Measurements from ENCODE around the gene CYP27C1. TPM values are rescaled to one million over a fixed set of nuclear protein-coding genes. Genes with fewer than 3 reads are reported as not detected.

Gene CYP27C1
- total RNA-seq, 1 donor from 2014 or later: not detected

- no peak for DNase-seq (ENCODE audit: low read depth in 2 of 2)
Observed at GRCh38 chr2:127154396-127154795, 65.7 kb downstream of the CYP27C1 start.

GRCh38 chr2:127153691-127154158 is 66.4 kb downstream of the CYP27C1 start:
- peak; percentile 59 to 94 for DNase-seq (ENCODE audit: low read depth in 2 of 2)

DNA sequence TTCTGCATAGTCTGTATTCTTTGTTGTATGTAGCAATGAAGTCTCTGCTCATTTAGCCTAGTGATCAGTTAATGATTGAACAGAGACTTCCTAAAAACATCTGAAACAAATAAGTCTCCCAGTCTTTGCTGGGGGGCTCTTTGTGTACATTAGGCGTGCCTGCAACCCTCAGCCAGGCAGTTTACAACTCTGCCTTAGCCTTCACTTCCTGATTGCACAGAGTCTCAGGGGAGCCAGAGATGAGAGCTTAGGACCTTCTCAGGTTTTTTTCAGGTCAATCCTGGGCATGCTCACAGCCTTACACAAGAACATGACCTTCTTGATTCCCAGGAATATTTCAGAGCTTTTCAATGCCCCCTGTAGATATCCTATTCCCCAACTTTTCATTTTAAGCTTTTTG is 69.1 kb downstream of the CYP27C1 start:
- DNase-seq (ENCODE audit: low read depth in 2 of 2): no peak

DNA sequence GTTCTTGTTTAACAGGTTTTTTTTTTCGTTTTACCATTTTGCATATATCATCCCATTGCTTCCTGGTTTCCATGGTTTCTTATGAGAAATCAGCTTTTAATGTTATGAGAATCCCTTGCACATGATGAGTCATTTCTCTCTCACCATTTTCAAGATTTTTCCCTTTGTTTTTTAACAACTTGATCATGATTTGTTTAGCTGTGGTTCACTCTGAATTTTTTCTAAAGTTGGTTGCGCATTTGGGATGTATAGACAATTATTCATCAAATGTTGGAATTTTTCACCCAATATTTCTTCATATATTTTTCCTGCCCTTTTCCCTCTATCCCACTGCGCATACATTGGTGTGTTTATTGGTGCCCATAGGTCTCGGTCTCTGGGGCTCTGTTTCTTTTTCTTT is 70.7 kb downstream of the CYP27C1 start:
- DNase-seq (ENCODE audit: low read depth in 2 of 2): peak; percentile 22 to 86

DNA sequence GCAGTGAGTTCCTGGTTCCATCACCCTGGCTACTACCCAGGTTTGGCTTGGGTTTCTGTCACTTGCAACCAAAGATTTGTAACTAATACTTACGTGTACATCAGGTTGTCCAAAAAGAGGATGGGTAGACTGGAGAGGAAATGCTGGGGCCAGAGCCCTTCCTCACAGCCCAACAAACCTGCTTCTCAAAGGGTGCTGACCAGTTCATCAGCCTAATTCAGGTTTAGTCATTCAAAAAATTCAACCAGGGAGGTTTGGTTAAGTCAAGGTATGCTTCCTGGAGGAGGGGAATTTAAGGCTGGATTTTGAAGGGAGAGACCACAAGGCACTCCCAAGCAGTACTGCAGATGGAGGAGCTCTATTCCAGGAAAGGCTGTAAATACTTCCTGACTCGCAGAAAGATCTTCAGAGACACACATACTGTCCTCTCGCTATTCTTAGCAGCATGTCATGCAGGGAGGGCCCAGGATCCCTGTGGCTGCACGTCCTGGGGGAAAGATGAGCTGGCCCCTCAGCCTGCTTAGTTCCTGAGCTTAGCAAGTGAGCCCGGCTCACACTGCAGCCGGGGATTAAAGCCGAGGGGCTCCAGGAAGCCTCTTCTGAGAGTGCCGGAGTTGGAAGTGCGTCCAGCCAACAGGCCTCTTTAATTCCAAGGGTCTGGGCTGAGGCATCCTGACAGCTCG is 73.1 kb downstream of the CYP27C1 start:
- no peak for DNase-seq (ENCODE audit: low read depth in 2 of 2)

DNA sequence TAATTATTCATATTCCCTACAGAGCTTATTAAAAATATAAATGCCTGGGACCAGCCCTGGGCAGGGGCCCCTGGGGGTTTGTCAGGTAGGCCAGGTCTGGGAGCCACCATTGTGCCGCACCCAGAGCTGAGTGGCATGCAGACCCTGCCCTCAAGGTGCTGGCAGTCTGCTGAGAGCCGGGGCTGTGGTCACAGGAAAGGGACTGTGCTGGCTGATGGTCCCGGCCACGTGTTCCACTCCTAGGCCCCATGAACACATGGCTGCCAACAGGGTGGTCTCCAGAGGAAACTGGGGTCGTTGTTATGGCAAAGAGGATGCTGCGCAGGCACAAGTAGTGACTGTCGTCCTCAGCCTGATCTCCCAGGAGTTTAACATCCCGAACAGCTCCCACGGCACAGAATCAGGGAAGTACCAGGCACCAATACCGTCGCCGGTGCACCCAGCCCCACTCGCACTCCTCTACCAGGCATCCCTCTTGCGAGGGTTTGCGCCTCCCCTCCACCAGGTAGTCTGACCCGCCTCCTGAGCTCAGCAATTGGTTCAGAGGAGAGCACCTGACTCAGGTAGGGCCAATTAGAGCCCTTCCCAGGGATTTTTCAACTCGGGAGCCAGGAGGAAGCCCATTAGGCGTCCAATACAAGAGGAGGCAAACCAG is 73.9 kb downstream of the CYP27C1 start:
- no peak for DNase-seq (ENCODE audit: low read depth in 2 of 2)

DNA sequence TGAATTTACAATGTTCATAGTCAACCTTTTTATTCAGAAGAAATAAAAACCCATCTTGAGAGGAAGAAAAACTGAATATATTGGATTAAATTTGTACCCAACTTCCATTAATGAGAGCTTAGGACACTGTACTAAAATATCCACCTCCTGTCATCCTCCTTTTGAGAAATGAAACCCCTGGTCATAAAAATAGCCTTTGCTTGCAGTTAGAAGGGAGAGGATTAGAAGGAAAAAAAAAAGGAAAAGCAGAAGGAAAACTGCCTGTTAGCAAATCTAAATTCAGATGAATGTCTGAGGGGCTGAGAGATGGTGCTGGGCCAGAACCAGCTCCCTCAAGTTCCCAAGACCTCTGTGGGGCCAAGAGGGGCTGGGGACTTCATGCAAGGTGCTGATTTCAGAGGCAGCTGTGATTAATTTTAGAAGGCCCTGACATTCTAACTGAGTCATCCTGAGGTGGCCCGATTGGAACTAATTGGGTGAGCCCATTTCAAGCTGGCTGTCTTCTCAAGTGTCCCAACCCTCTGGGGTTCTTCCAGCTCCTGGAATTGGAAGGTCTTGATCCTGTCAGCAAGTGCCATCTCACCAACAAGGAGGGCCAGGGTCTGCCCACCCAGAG is 74.7 kb downstream of the CYP27C1 start:
- DNase-seq (ENCODE audit: low read depth in 2 of 2): peak in 1 of 2 donors; percentile 37

GRCh38 chr2:127143841-127144782 is 76.0 kb downstream of the CYP27C1 start:
- peak in 1 of 2 donors; percentile 78 for DNase-seq (ENCODE audit: low read depth in 2 of 2)

DNA sequence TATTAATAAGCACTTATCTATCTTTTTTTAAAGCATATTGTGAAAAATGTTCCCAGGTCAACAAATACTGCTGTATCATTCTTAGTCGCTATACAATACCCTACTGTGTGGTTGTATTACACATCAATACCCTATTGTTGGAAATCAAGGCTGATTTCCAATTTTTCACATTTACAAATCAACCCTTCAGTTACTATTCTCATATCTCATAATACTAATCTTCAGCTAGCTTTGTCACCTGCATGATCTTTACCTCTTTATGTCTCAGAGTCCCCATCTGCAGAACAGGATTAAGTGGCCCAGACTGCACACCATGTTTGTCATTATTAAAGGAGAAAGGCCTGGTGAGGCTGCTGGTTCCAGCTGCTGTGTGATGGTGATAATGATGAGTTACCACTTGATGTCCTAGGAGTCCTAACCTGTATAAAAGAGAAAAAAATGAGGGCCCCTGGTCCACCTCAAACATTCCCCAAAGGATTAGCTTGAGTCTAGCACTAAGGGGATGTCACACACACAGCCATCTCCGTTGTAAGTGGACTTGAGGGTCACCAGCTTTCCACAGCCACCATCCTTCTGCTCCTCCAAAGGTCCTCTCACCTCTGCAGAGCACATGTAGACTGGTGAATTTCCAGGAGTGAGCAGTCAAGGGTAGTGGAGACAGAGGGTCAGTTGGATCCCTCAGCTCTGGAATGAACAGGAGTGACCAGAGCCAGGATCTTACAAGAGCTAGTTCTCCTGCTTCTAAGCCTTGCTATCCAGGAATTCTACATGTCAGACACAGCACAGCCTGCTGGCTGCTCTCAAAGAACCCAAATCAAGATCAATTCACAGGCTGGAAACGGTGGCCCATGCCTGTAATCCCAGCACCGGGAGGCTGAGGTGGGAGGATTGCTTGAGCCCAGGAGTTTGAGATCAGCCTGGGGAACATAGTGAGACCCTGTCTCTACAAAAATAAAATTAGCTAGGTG is 77.2 kb downstream of the CYP27C1 start:
- peak in 1 of 2 donors; percentile 16 for DNase-seq (ENCODE audit: low read depth in 2 of 2)

- DNase-seq (ENCODE audit: low read depth in 2 of 2): peak in 1 of 2 donors; percentile 48
Observed at GRCh38 chr2:127140538-127140937, 79.6 kb downstream of the CYP27C1 start.

GRCh38 chr2:127139766-127140165 is 80.3 kb downstream of the CYP27C1 start:
- DNase-seq (ENCODE audit: low read depth in 2 of 2): no peak

GRCh38 chr2:127138281-127138680 is 81.8 kb downstream of the CYP27C1 start:
- no peak for DNase-seq (ENCODE audit: low read depth in 2 of 2)

- DNase-seq (ENCODE audit: low read depth in 2 of 2): no peak
Observed at GRCh38 chr2:127137741-127138140, 82.4 kb downstream of the CYP27C1 start.

GRCh38 chr2:127137225-127137624 is 82.9 kb downstream of the CYP27C1 start:
- DNase-seq (ENCODE audit: low read depth in 2 of 2): no peak

DNA sequence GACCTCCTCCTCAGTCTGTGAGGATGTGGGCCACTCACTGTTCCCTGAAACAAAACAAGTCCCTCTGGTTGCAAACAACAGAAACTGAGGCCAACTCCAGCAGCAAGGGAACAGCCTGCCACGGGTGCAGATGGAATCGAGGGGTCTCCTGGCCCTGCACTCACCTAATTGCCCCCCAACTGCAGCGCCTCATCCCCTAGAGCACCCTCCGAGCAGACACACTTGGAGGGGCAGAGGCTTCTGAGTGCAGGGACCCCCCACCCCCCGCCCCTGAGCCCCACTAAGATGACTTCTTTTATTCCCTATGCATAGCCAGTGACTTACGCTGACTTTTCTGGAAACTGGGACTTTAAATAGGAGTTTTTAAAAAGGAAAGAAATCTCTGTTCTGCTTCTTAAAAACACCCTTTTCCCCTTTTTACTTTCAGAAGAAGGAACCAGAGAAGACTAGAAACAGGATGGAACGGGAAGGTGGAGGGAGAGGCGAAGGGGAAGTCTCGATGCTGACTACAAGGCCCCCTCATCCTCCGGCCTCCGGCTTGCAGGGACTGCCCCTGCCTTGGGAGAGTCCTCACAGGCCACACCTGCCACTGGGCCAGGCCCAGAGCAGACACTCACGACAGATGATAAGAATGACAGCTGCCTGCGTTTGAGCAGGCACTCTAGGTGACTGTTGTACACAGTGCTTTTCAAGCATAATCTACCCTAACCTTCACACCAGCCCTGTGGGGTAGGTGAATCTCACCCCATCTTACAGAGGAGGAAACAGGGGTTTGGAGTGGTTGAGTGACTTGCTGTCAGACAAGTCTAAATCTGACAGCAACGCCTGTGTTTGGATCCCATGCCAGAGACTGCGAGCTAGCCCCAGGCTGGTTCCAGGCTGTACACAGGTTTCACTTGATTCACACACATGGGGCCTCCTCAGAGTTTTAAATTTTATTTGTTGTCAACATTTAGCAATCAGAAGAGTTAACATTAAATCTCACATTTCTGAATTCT is 85.0 kb downstream of the CYP27C1 start:
- DNase-seq (ENCODE audit: low read depth in 2 of 2): no peak

DNA sequence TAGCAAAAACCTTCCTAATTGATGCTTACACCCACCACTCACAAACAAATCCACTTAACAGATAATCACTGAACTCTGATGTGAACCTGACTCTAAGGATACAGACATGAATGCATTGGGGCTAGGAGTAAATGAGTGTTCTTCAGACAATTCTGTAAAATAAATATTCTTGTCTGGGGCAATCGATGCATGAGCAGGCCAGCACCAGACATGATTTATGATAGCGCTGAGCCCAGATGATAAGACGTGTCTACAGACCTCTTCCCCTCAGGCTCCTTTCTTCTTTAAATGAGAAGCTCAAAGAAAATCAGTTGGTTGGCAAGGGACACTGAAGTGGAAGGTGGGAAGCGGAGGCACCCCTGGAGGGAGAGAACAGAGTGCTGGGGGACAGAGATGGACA is 85.9 kb downstream of the CYP27C1 start:
- no peak for DNase-seq (ENCODE audit: low read depth in 2 of 2)
